Measurements from ENCODE around the gene LRRC23. TPM values are rescaled to one million over a fixed set of nuclear protein-coding genes. Genes with fewer than 3 reads are reported as not detected.

LRRC23 gene
- total and polyA plus RNA-seq, 2 of the 13 experiments (the other 11 are each of a cell fraction or from before 2014, with no cell fraction given), result 6.0 to 7.8 TPM

DNA sequence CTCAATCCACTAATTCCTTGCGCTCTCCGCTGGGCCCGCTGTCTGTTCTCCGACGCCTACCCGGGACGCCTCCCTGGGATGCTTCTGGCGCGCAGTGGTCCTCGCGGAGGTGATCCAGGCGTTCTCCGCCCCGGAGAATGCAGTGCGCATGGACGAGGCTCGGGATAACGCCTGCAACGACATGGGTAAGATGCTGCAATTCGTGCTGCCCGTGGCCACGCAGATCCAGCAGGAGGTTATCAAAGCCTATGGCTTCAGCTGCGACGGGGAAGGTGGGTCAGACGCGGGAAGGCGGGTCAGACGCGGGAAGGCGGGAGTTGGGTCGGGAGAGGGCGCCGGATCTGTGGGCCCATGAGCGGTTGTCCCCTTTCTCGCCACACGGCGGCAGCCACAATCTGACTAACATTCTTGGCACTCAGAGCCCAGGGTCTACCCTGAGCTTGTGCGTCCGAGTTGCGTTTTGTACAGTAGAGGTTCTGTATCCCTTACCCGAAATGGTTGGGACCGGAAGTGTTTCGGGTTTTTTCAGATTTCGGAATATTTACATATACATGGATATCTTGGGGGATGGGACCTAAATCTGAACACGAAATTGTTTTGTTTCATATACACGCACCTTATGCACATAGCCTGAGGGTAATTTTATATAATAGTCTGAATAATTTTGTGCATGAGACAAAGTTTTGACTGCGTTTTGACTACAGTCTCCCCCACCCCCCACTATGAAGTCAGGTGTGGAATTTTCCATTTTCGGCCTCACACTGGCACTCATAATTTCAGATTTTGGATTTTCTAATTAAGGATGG, 40.0 kb downstream of the LRRC23 start (continued):
- TF ChIP-seq ZNF10 (CRISPR knock-in tag; IDR thresholded peaks at IDR 0.05; ENCODE audit: borderline replicate concordance, low read depth) (no peak), ZNF180 (CRISPR knock-in tag; IDR thresholded peaks at IDR 0.05; ENCODE audit: borderline replicate concordance, low read depth) (peak; percentile 72; the same call in 1 of the 2 replicates), TMF1 (CRISPR knock-in tag; IDR thresholded peaks at IDR 0.05; ENCODE audit: low read depth) (no peak), RFXAP (CRISPR knock-in tag; IDR thresholded peaks at IDR 0.05; ENCODE audit: borderline replicate concordance) (0 out of 2 replicates have a peak, but pooled peaks have one; percentile 74), RBM39 (IDR thresholded peaks at IDR 0.05; ENCODE audit: low read depth, low read length, poor library complexity, severe bottlenecking) (peak; percentile 51), ZNF224 (CRISPR knock-in tag; IDR thresholded peaks at IDR 0.05) (no peak), PITX1 (CRISPR knock-in tag; IDR thresholded peaks at IDR 0.05) (peak; percentile 77; the same call in 1 of the 2 replicates), KDM5B (CRISPR knock-in tag; IDR thresholded peaks at IDR 0.05; ENCODE audit: borderline replicate concordance) (no peak; the same call in 1 of the 2 replicates), SAP130 (CRISPR knock-in tag; IDR thresholded peaks at IDR 0.05; ENCODE audit: low read depth) (peak; percentile 55), ZFP1 (CRISPR knock-in tag; IDR thresholded peaks at IDR 0.05) (no peak), ZNF547 (CRISPR knock-in tag; IDR thresholded peaks at IDR 0.05) (no peak), FOXA3 (CRISPR knock-in tag; IDR thresholded peaks at IDR 0.05) (0 out of 2 replicates have a peak, but pooled peaks have one; percentile 11), NPAS2 (CRISPR knock-in tag; IDR thresholded peaks at IDR 0.05; ENCODE audit: borderline replicate concordance) (no peak), ZNF496 (CRISPR knock-in tag; IDR thresholded peaks at IDR 0.05; ENCODE audit: insufficient replicate concordance) (no peak), ZNF510 (CRISPR knock-in tag; IDR thresholded peaks at IDR 0.05; ENCODE audit: low read depth) (no peak), ZNF24 (IDR thresholded peaks at IDR 0.05) (no peak)
- TF ChIP-seq, protein P1, sequence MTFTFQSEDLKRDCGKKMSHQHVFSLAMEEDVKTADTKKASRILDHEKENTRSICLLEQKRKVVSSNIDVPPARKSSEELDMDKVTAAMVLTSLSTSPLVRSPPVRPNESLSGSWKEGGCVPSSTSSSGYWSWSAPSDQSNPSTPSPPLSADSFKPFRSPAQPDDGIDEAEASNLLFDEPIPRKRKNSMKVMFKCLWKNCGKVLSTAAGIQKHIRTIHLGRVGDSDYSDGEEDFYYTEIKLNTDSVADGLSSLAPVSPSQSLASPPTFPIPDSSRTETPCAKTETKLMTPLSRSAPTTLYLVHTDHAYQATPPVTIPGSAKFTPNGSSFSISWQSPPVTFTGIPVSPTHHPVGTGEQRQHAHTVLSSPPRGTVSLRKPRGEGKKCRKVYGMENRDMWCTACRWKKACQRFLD (CRISPR knock-in tag; IDR thresholded peaks at IDR 0.05; ENCODE audit: borderline replicate concordance), result no peak
- TF ChIP-seq, protein P2, sequence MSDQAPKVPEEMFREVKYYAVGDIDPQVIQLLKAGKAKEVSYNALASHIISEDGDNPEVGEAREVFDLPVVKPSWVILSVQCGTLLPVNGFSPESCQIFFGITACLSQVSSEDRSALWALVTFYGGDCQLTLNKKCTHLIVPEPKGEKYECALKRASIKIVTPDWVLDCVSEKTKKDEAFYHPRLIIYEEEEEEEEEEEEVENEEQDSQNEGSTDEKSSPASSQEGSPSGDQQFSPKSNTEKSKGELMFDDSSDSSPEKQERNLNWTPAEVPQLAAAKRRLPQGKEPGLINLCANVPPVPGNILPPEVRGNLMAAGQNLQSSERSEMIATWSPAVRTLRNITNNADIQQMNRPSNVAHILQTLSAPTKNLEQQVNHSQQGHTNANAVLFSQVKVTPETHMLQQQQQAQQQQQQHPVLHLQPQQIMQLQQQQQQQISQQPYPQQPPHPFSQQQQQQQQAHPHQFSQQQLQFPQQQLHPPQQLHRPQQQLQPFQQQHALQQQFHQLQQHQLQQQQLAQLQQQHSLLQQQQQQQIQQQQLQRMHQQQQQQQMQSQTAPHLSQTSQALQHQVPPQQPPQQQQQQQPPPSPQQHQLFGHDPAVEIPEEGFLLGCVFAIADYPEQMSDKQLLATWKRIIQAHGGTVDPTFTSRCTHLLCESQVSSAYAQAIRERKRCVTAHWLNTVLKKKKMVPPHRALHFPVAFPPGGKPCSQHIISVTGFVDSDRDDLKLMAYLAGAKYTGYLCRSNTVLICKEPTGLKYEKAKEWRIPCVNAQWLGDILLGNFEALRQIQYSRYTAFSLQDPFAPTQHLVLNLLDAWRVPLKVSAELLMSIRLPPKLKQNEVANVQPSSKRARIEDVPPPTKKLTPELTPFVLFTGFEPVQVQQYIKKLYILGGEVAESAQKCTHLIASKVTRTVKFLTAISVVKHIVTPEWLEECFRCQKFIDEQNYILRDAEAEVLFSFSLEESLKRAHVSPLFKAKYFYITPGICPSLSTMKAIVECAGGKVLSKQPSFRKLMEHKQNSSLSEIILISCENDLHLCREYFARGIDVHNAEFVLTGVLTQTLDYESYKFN (CRISPR knock-in tag; conservative IDR thresholded peaks at IDR 0.05), result peak; percentile 25; the same call in 1 of the 2 replicates
- TF ChIP-seq, protein P3, sequence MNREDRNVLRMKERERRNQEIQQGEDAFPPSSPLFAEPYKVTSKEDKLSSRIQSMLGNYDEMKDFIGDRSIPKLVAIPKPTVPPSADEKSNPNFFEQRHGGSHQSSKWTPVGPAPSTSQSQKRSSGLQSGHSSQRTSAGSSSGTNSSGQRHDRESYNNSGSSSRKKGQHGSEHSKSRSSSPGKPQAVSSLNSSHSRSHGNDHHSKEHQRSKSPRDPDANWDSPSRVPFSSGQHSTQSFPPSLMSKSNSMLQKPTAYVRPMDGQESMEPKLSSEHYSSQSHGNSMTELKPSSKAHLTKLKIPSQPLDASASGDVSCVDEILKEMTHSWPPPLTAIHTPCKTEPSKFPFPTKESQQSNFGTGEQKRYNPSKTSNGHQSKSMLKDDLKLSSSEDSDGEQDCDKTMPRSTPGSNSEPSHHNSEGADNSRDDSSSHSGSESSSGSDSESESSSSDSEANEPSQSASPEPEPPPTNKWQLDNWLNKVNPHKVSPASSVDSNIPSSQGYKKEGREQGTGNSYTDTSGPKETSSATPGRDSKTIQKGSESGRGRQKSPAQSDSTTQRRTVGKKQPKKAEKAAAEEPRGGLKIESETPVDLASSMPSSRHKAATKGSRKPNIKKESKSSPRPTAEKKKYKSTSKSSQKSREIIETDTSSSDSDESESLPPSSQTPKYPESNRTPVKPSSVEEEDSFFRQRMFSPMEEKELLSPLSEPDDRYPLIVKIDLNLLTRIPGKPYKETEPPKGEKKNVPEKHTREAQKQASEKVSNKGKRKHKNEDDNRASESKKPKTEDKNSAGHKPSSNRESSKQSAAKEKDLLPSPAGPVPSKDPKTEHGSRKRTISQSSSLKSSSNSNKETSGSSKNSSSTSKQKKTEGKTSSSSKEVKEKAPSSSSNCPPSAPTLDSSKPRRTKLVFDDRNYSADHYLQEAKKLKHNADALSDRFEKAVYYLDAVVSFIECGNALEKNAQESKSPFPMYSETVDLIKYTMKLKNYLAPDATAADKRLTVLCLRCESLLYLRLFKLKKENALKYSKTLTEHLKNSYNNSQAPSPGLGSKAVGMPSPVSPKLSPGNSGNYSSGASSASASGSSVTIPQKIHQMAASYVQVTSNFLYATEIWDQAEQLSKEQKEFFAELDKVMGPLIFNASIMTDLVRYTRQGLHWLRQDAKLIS (CRISPR knock-in tag; IDR thresholded peaks at IDR 0.05), result no peak
